ENCODE results near the gene KSR1.

DNA sequence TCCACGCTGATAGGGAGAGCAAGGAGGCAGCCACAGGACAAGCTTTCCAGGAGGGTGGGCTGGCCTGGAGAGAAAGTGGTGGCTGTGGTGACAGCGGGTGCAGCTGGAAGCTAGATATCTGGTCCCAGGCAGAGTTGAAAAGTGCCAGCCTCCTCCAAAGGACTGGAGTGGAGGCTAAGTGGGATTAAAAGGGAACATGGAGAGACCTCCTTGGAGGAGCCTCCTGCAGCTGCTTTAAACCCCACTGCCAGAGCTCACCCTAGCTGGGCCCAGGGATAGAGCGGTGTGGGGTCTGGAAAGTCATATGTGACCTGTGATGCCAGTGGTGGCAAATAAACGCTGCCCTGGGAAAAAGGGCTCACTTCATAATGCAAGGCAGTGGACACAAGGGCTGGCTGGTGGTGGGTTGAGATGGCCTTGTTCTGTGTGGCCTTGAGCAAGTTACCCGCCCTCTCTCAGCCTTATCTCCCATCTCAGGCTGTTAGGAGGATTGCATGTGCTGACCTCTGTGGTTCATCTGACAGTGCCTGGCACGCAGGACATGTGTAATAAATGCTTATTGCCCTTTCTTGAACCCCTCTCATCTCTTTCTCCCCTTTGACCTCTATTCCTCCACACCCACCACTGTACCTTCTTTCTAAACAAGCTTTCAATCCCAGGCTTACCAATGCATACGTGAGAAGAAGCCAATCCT lies 113.8 kb downstream of the KSR1 start:
- TF ChIP-seq POLR2A (IDR thresholded peaks at IDR 0.05), result no peak
- TF ChIP-seq, protein P1, sequence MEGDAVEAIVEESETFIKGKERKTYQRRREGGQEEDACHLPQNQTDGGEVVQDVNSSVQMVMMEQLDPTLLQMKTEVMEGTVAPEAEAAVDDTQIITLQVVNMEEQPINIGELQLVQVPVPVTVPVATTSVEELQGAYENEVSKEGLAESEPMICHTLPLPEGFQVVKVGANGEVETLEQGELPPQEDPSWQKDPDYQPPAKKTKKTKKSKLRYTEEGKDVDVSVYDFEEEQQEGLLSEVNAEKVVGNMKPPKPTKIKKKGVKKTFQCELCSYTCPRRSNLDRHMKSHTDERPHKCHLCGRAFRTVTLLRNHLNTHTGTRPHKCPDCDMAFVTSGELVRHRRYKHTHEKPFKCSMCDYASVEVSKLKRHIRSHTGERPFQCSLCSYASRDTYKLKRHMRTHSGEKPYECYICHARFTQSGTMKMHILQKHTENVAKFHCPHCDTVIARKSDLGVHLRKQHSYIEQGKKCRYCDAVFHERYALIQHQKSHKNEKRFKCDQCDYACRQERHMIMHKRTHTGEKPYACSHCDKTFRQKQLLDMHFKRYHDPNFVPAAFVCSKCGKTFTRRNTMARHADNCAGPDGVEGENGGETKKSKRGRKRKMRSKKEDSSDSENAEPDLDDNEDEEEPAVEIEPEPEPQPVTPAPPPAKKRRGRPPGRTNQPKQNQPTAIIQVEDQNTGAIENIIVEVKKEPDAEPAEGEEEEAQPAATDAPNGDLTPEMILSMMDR (IDR thresholded peaks at IDR 0.05), result no peak
- TF ChIP-seq POLR2AphosphoS5 (IDR thresholded peaks at IDR 0.05), result no peak
